GM12891 (cell line): ENCODE results near the gene ZBTB43.

Source experiments
- DNase-seq: peaks from one replicate; pipeline ENCODE4 v3.0.0; 2011; ENCODE audit warnings: low spot score; ENCODE audit not compliant: insufficient read length
- FAIRE-seq: peaks from 2 replicates; lab custom pipeline; 2011; peaks lifted over from hg19 to GRCh38; lab: Jason Lieb, UNC
- PAX5 ChIP-seq: IDR thresholded peaks from 2 replicates; pipeline ENCODE4 v1.6.1; 2011; ENCODE audit warnings: low read length, moderate library complexity, mild to moderate bottlenecking; ENCODE audit not compliant: insufficient read depth, severe bottlenecking
- POLR2A ChIP-seq: IDR thresholded peaks from 2 replicates; pipeline ENCODE4 v1.6.1; 2011; ENCODE audit warnings: low read depth, low read length, control low read depth
- POLR2AphosphoS5 ChIP-seq: IDR thresholded peaks from 2 replicates; pipeline ENCODE4 v1.6.1; 2011; ENCODE audit warnings: low read depth, low read length, control low read depth
- POU2F2 ChIP-seq: IDR thresholded peaks from 2 replicates; pipeline ENCODE4 v1.6.1; 2011; ENCODE audit warnings: low read depth, mild to moderate bottlenecking, control low read depth, low read length, moderate library complexity
- SPI1 ChIP-seq: IDR thresholded peaks from 2 replicates; pipeline ENCODE4 v1.6.1; 2011; ENCODE audit warnings: low read depth, low read length, control low read depth
- TAF1 ChIP-seq: IDR thresholded peaks from 2 replicates; pipeline ENCODE4 v1.6.1; 2011; ENCODE audit warnings: low read depth, low read length, control low read depth

The ZBTB43 gene

GRCh38 chr9:126885131-126885641 lies 80.3 kb downstream of the ZBTB43 start:
- DNase-seq = no peak

GRCh38 chr9:126886034-126886822 lies 81.4 kb downstream of the ZBTB43 start:
- no peak for TF ChIP-seq TAF1
- TF ChIP-seq PAX5 = no peak
- no peak for TF ChIP-seq SPI1
- no peak for TF ChIP-seq POU2F2
- TF ChIP-seq POLR2AphosphoS5 = no peak
- TF ChIP-seq POLR2A = no peak
- DNase-seq = no peak
- no peak for FAIRE-seq

More at GRCh38 chr9:126885131-126885641, 80.3 kb downstream of the ZBTB43 start:
- no peak for FAIRE-seq
- no peak for TF ChIP-seq PAX5
- TF ChIP-seq POLR2A = no peak
- TF ChIP-seq POLR2AphosphoS5 = no peak
- TF ChIP-seq TAF1 = no peak
- no peak for TF ChIP-seq POU2F2
- TF ChIP-seq SPI1 = no peak

DNA sequence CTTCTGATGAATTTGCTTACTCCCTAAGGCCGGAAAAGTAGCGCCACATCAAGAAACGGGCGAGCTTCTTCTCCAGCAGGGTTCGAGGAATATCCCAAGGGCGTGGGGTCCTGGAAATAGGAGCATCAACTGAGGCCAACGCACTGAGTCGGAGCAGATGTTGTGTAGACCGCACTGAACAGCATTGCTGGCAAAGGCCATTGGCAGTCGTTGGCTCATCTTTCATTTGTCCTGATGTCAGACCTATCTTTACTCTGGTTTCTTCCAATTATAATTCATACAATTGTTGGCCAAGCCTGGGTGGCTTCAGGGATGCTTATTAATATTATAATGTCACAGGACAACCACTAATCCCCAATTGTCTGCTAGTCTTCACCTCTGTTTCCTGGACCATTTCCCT lies 82.1 kb downstream of the ZBTB43 start:
- DNase-seq (no peak), FAIRE-seq (no peak)
- TF ChIP-seq POLR2A = no peak
- no peak for TF ChIP-seq SPI1
- no peak for TF ChIP-seq POLR2AphosphoS5
